GM12864 (cell line): ENCODE results near the gene CDHR1.
A peak's percentile ranks its signal among the peaks of the same experiment; 100 is the strongest.

Experiments
- DNase-seq: peaks from one replicate; pipeline ENCODE4 v3.0.0-alpha.2; 2011; ENCODE audit warnings: low read depth
- H3K4me3 ChIP-seq: 2 replicates; pipeline ENCODE4 v1.5.1; 2011; ENCODE audit warnings: mild to moderate bottlenecking, low read depth, low read length, control low read depth
- TF ChIP-seq, protein P1 (sequence below): IDR thresholded peaks from 2 replicates; pipeline ENCODE4 v1.5.1; 2011; ENCODE audit warnings: low read depth, mild to moderate bottlenecking, moderate library complexity, low read length, control low read depth, inconsistent platforms; ENCODE audit errors: missing control alignments

The CDHR1 gene

GRCh38 chr10:84184517-84184916 is 9.8 kb upstream of the CDHR1 start:
- H3K4me3 ChIP-seq, result no peak overlapping the region
- TF ChIP-seq, protein P1, sequence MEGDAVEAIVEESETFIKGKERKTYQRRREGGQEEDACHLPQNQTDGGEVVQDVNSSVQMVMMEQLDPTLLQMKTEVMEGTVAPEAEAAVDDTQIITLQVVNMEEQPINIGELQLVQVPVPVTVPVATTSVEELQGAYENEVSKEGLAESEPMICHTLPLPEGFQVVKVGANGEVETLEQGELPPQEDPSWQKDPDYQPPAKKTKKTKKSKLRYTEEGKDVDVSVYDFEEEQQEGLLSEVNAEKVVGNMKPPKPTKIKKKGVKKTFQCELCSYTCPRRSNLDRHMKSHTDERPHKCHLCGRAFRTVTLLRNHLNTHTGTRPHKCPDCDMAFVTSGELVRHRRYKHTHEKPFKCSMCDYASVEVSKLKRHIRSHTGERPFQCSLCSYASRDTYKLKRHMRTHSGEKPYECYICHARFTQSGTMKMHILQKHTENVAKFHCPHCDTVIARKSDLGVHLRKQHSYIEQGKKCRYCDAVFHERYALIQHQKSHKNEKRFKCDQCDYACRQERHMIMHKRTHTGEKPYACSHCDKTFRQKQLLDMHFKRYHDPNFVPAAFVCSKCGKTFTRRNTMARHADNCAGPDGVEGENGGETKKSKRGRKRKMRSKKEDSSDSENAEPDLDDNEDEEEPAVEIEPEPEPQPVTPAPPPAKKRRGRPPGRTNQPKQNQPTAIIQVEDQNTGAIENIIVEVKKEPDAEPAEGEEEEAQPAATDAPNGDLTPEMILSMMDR, result no peak
- DNase-seq, result no peak

DNA sequence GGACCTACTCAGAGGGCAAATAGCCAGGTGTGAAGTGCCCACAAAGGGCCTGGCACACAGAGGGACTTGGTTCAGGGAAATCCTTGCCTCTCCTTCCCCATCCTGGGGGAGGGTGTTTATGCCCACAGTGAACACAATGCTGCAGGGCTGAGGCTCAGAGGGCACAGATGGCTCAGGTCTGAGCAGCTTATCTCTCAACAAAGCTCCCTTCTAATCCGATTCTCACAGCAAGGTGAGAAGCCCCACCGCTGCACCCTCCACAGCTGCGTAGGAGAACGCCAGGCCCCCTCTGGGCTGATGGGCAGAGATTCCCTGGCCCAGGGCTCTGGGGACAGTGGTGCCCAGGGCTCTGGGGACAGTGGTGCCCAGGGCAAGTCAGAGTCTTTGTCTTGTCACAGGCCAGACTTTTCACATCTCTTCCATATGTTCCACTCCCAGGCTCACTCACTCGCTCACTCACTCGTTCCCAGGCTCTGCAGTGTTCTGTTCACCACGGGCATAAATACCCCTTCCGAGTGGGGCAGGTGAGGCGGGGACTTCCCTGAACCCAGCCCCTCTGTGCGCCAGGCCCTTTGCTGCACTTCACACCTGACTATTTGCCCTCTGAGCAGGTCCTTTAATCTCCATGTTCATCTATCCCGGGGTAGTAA is 8.7 kb upstream of the CDHR1 start:
- no peak overlapping the region for H3K4me3 ChIP-seq
- no peak for DNase-seq
- TF ChIP-seq, protein P1, result no peak

DNA sequence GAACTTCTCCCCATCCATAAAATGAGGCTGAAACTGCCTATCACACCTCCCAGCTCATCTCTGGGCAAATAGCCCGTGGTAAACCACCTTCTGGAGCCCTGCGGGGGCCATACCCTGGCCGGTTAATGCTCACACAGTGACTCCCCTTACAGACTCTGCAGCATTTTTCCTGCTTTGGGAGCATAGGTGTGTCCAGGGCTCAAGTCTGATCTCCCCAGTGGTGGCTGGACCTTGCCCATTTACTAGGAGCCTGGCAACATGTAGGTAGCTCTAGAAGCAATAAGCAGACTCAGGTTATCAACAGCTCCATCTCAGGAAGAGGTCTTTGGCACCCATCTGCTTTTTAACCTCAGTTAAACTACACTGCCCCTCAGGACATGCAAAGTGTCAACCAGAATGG is 5.5 kb upstream of the CDHR1 start:
- no peak overlapping the region for H3K4me3 ChIP-seq
- no peak for DNase-seq
- TF ChIP-seq, protein P1, result no peak

DNA sequence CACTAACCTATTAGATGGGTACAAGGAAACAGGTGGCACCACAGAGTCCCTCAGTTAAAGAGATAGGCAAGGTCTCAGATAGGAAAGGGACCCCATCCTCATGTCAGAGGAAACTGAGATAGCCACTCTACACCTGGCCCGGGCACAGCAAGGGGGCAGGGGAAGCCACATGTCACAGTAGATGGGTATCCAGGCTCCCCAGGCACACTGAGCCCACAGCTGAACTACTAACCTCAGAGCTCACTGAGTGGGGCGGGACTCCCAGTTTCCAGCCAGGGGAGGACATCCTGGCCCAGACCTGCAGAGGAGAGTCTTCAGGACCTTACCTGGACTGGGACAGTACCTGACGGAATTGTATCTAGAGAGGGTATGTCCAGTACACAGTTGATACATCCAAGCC is 3.7 kb upstream of the CDHR1 start:
- no peak for DNase-seq
- no peak overlapping the region for H3K4me3 ChIP-seq
- TF ChIP-seq, protein P1, result no peak

DNA sequence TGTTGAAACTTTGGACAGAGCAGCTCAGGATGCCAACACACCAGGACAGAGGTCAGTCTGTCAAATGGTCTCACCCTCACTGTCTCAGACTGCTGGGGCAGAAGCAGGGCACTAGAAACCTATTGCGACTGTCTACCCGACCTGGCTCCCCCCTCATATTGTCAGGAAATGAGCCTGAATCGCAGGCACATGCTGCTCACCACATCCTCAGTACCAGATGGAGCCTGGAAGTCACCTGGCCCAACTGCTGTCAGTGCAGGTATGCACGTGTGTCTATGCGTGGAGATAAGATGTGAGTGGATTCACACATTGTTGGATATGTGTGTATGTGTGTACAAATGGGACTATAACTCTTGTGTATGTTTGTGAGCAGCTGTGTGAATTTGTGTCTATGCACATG is 3.2 kb upstream of the CDHR1 start:
- no peak for DNase-seq
- TF ChIP-seq, protein P1, result no peak
- H3K4me3 ChIP-seq, result no peak overlapping the region

DNA sequence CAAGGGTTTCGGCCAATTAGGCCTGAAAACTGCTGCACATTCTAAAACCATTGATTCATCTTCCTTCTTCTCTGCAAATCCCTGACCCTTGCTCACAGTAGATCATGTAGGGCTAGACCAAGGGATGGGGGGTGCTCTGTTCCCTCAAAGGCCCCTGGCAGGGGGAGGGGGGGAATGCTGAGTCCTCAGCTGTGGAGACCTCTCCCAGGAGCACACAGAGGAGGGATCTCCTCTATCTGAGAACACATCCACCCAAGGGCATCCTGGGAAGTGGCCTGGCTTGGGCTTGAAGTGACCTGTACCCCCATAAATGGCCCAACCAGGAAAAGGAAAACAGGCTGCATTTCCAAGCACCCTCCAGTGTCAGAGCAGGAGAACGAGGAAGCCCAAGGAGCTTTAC is 1.0 kb upstream of the CDHR1 start:
- TF ChIP-seq, protein P1, result no peak
- no peak overlapping the region for H3K4me3 ChIP-seq
- DNase-seq, result no peak

GRCh38 chr10:84193846-84194423 is 402 bp upstream of the CDHR1 start:
- TF ChIP-seq, protein P1, result no peak

More at GRCh38 chr10:84193846-84194423, 402 bp upstream of the CDHR1 start:
- DNase-seq, result no peak
- H3K4me3 ChIP-seq, result peak overlapping the region; percentile 49
